ENCODE data around the gene ALPL.

DNA sequence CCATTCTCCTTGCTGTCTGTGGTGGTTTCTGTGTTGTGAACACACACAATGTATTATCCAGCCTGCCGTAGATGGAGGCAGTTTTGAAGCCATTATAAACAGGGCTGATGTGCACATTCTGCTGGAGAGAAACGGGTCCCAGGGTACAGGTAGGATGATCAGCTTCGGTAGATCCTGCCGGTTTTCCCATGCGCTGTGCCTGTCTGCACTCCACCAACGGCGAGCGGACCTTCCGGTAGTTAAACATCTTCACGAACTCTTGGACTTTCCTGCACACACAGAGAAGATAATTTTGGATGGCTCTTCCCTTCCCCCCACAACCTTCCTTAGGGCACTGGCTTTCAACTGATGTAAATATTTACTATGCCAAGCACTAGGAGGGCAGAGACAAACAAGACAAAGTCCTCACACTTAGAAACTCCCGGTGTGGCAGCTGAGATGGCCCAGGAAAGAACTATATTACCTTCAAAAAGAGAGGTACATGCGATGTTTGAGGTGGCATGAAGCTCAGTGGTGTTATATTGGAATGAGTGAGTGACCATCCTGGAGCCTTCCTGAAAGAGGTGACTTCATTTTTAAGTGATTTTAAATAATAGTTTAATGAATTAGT, 41.7 kb downstream of the ALPL start:
- TF ChIP-seq, protein P1, sequence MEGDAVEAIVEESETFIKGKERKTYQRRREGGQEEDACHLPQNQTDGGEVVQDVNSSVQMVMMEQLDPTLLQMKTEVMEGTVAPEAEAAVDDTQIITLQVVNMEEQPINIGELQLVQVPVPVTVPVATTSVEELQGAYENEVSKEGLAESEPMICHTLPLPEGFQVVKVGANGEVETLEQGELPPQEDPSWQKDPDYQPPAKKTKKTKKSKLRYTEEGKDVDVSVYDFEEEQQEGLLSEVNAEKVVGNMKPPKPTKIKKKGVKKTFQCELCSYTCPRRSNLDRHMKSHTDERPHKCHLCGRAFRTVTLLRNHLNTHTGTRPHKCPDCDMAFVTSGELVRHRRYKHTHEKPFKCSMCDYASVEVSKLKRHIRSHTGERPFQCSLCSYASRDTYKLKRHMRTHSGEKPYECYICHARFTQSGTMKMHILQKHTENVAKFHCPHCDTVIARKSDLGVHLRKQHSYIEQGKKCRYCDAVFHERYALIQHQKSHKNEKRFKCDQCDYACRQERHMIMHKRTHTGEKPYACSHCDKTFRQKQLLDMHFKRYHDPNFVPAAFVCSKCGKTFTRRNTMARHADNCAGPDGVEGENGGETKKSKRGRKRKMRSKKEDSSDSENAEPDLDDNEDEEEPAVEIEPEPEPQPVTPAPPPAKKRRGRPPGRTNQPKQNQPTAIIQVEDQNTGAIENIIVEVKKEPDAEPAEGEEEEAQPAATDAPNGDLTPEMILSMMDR (IDR thresholded peaks at IDR 0.05), result no peak
- TF ChIP-seq, protein P2, sequence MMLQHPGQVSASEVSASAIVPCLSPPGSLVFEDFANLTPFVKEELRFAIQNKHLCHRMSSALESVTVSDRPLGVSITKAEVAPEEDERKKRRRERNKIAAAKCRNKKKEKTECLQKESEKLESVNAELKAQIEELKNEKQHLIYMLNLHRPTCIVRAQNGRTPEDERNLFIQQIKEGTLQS (CRISPR knock-in tag; conservative IDR thresholded peaks at IDR 0.05), result no peak
- TF ChIP-seq ZNF416 (CRISPR knock-in tag; IDR thresholded peaks at IDR 0.05), result no peak
- no peak for TF ChIP-seq ZNF317 (CRISPR knock-in tag; IDR thresholded peaks at IDR 0.05; ENCODE audit: borderline replicate concordance, low read depth)
- TF ChIP-seq, protein P3, sequence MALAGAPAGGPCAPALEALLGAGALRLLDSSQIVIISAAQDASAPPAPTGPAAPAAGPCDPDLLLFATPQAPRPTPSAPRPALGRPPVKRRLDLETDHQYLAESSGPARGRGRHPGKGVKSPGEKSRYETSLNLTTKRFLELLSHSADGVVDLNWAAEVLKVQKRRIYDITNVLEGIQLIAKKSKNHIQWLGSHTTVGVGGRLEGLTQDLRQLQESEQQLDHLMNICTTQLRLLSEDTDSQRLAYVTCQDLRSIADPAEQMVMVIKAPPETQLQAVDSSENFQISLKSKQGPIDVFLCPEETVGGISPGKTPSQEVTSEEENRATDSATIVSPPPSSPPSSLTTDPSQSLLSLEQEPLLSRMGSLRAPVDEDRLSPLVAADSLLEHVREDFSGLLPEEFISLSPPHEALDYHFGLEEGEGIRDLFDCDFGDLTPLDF (CRISPR knock-in tag; IDR thresholded peaks at IDR 0.05), result no peak
- no peak for TF ChIP-seq ETV6 (CRISPR knock-in tag; IDR thresholded peaks at IDR 0.05)
- TF ChIP-seq CREB1 (CRISPR knock-in tag; IDR thresholded peaks at IDR 0.05), result no peak
- TF ChIP-seq, protein P4, sequence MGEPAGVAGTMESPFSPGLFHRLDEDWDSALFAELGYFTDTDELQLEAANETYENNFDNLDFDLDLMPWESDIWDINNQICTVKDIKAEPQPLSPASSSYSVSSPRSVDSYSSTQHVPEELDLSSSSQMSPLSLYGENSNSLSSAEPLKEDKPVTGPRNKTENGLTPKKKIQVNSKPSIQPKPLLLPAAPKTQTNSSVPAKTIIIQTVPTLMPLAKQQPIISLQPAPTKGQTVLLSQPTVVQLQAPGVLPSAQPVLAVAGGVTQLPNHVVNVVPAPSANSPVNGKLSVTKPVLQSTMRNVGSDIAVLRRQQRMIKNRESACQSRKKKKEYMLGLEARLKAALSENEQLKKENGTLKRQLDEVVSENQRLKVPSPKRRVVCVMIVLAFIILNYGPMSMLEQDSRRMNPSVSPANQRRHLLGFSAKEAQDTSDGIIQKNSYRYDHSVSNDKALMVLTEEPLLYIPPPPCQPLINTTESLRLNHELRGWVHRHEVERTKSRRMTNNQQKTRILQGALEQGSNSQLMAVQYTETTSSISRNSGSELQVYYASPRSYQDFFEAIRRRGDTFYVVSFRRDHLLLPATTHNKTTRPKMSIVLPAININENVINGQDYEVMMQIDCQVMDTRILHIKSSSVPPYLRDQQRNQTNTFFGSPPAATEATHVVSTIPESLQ (CRISPR knock-in tag; IDR thresholded peaks at IDR 0.05), result no peak
- TF ChIP-seq ZNF423 (CRISPR knock-in tag; IDR thresholded peaks at IDR 0.05), result no peak
- TF ChIP-seq, protein P5, sequence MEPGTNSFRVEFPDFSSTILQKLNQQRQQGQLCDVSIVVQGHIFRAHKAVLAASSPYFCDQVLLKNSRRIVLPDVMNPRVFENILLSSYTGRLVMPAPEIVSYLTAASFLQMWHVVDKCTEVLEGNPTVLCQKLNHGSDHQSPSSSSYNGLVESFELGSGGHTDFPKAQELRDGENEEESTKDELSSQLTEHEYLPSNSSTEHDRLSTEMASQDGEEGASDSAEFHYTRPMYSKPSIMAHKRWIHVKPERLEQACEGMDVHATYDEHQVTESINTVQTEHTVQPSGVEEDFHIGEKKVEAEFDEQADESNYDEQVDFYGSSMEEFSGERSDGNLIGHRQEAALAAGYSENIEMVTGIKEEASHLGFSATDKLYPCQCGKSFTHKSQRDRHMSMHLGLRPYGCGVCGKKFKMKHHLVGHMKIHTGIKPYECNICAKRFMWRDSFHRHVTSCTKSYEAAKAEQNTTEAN (CRISPR knock-in tag; IDR thresholded peaks at IDR 0.05), result no peak
